Endodermal cell (in vitro differentiated cells): ENCODE measurements around the gene AGR2. TPM values are rescaled to one million over a fixed set of nuclear protein-coding genes. Genes with fewer than 3 reads are reported as not detected.

Experiments used
- DNase-seq: peaks from one replicate; pipeline ENCODE4 v3.0.0-alpha.2; 2017
- H3K27ac ChIP-seq: 2 replicates; pipeline ENCODE4 v1.5.1; 2013; ENCODE audit warnings: mild to moderate bottlenecking, low read depth, low read length, moderate library complexity
- H3K27me3 ChIP-seq: 2 replicates; pipeline ENCODE4 v1.6.1; 2013; ENCODE audit warnings: mild to moderate bottlenecking, low read length, moderate library complexity; ENCODE audit not compliant: insufficient read depth, control insufficient read depth, poor library complexity, severe bottlenecking
- H3K36me3 ChIP-seq: 2 replicates; pipeline ENCODE4 v1.7.0; 2013; ENCODE audit warnings: mild to moderate bottlenecking, low read length, moderate library complexity; ENCODE audit not compliant: control insufficient read depth, insufficient read depth
- H3K4me1 ChIP-seq: one replicate; pipeline ENCODE4 v1.7.0; 2013; ENCODE audit warnings: low read length; ENCODE audit not compliant: control insufficient read depth, insufficient read depth
- H3K4me3 ChIP-seq: 2 replicates; pipeline ENCODE4 v1.5.1; 2013; ENCODE audit warnings: mild to moderate bottlenecking, low read length, moderate library complexity
- H3K9ac ChIP-seq: 2 replicates; pipeline ENCODE4 v1.6.1; 2013; ENCODE audit warnings: mild to moderate bottlenecking, low read length, moderate library complexity; ENCODE audit not compliant: poor library complexity, severe bottlenecking; ENCODE audit errors: extremely low read depth
- H3K9me3 ChIP-seq: 2 replicates; pipeline ENCODE4 v1.6.1; 2013; ENCODE audit warnings: mild to moderate bottlenecking, low read length, moderate library complexity; ENCODE audit not compliant: control insufficient read depth
- H3K27ac Mint-ChIP-seq: 2 replicates; pipeline ENCODE4 v1.8.0; 2020; ENCODE audit warnings: mixed read lengths
- H3K27me3 Mint-ChIP-seq: 2 replicates; pipeline ENCODE4 v1.8.0; 2021; ENCODE audit warnings: mild to moderate bottlenecking, mixed read lengths; ENCODE audit not compliant: insufficient read depth
- H3K36me3 Mint-ChIP-seq: 2 replicates; pipeline ENCODE4 v1.8.0; 2020; ENCODE audit warnings: low read depth, mixed read lengths
- H3K4me1 Mint-ChIP-seq: 2 replicates; pipeline ENCODE4 v1.8.0; 2020; ENCODE audit warnings: mixed read lengths
- H3K4me3 Mint-ChIP-seq: 2 replicates; pipeline ENCODE4 v1.8.0; 2020; ENCODE audit warnings: mild to moderate bottlenecking, moderate library complexity, mixed read lengths
- H3K9me3 Mint-ChIP-seq: 2 replicates; pipeline ENCODE4 v1.8.0; 2020; ENCODE audit warnings: mild to moderate bottlenecking, mixed read lengths
- CTCF ChIP-seq: fragments of 200-600 bp; sonication (generic); conservative IDR thresholded peaks from 2 replicates; pipeline ENCODE4 v1.5.0; 2021; ENCODE audit warnings: antibody characterized with exemption, mild to moderate bottlenecking
- WGBS, 2 experiments: methylation state at CpG; one replicate each; pipeline versions ENCODE4 v1.1.5 to v1.1.7; 2013; ENCODE audit warnings: missing lambda C conversion rate in 2 of 2, mixed read lengths in 1 of 2; ENCODE audit not compliant: insufficient coverage in 1 of 2, insufficient read length in 1 of 2; 5-methylcytosine and 5-hydroxymethylcytosine counted together
- total RNA-seq, 2 donors: library from RNA; stranded (reverse); fragmentation: NEBNext Ultra II Directional in 1 of 2; extraction: Animal tissue kit (Norgen Biotek cat#: 25700) in 1 of 2; gene quantifications; 2 replicates in 1 of 2; 3 replicates in 1 of 2; pipeline ENCODE4 v1.2.1, GENCODE V29; 2021

AGR2 gene
- total RNA-seq, 2 donors from 2014 or later = not detected

- Mint-ChIP-seq H3K4me3 (no peak overlapping the region), H3K27me3 (no peaks in the 10 kb centered on the region), H3K4me1 (peaks cover 4% of the 10 kb centered on the region), H3K36me3 (peaks cover 2% of the 10 kb centered on the region), H3K9me3 (peaks cover 2% of the 10 kb centered on the region), H3K27ac (no peak overlapping the region)
- H3K9ac ChIP-seq = no peak overlapping the region
- DNase-seq = no peak
- peaks cover 23% of the 10 kb centered on the region for H3K36me3 ChIP-seq
- no peaks in the 10 kb centered on the region for H3K9me3 ChIP-seq
- H3K4me1 ChIP-seq = no peaks in the 10 kb centered on the region
- H3K4me3 ChIP-seq = no peak overlapping the region
- H3K27ac ChIP-seq = no peak overlapping the region
- 95% methylated on average over 3 of the region's 4 CpGs; no CpG with 5 or more reads in 1 of the 2 experiments for WGBS, 2 experiments
- no peaks in the 10 kb centered on the region for H3K27me3 ChIP-seq
- no peak for TF ChIP-seq CTCF
Measured at GRCh38 chr7:16786257-16786656, 18.5 kb downstream of the AGR2 start.

GRCh38 chr7:16785846-16786245, 19.0 kb downstream of the AGR2 start:
- no peaks in the 10 kb centered on the region for H3K9me3 ChIP-seq
- TF ChIP-seq CTCF = no peak
- peaks cover 24% of the 10 kb centered on the region for H3K36me3 ChIP-seq
- no peak for DNase-seq
- no peak overlapping the region for H3K4me3 ChIP-seq
- H3K27ac ChIP-seq = no peak overlapping the region
- no peak overlapping the region for H3K9ac ChIP-seq
- WGBS, 2 experiments = 90 to 100% methylated on average over 1 to 2 of the region's 2 CpGs
- H3K27me3 ChIP-seq = no peaks in the 10 kb centered on the region
- H3K4me3 Mint-ChIP-seq = no peak overlapping the region
- H3K9me3 Mint-ChIP-seq = no peaks in the 10 kb centered on the region
- no peaks in the 10 kb centered on the region for H3K36me3 Mint-ChIP-seq
- no peaks in the 10 kb centered on the region for H3K27me3 Mint-ChIP-seq
- no peak overlapping the region for H3K27ac Mint-ChIP-seq
- H3K4me1 ChIP-seq = no peaks in the 10 kb centered on the region
- H3K4me1 Mint-ChIP-seq = peaks cover 4% of the 10 kb centered on the region

DNA sequence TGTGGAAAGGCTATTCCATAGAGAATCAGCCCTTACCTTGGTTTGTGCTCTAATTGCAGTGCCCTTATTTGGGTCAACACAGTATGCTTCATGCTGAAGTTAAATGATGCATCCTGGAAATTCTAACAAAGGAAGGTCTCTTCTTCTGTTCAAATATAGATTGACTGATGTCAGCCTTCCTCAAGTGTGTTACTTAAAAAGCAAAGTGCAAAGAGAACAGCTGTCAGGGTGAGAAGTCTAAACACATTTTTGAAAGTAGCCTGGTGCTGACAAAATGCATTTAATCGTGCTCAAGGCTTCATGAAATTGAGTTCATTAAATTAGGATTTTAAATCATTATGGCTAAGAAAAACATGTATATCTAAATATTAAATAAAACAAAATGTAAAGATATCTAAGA, 19.5 kb downstream of the AGR2 start:
- no peak overlapping the region for H3K27ac Mint-ChIP-seq
- TF ChIP-seq CTCF = no peak
- peaks cover 4% of the 10 kb centered on the region for H3K4me1 Mint-ChIP-seq
- no peaks in the 10 kb centered on the region for H3K27me3 ChIP-seq
- no peak overlapping the region for H3K4me3 ChIP-seq
- no peak overlapping the region for H3K9ac ChIP-seq
- DNase-seq = no peak
- H3K36me3 ChIP-seq = peaks cover 30% of the 10 kb centered on the region
- no peaks in the 10 kb centered on the region for H3K4me1 ChIP-seq
- no peaks in the 10 kb centered on the region for H3K27me3 Mint-ChIP-seq
- H3K9me3 Mint-ChIP-seq = no peaks in the 10 kb centered on the region
- H3K9me3 ChIP-seq = no peaks in the 10 kb centered on the region
- H3K4me3 Mint-ChIP-seq = no peak overlapping the region
- 92% methylated on average over 1 of the region's 1 CpG; no CpG with 5 or more reads in 1 of the 2 experiments for WGBS, 2 experiments
- no peak overlapping the region for H3K27ac ChIP-seq
- peaks cover under 1% of the 10 kb centered on the region for H3K36me3 Mint-ChIP-seq
